Panc1 (cell line): ENCODE measurements around the gene ZNF599. TPM values are rescaled to one million over a fixed set of nuclear protein-coding genes. Genes with fewer than 3 reads are reported as not detected.

ENCODE experiments used
- ATAC-seq: fragments of 200-7000 bp; cut with Tn5 transposase; 2 replicates; pipeline ENCODE4 v1.9.1; 2020; ENCODE audit warnings: mild to moderate bottlenecking, moderate library complexity
- BruUV-seq: library from RNA; stranded (reverse); fragments of 400-500 nt; replicated peaks from 2 replicates; lab custom pipeline; 2021; lab: Mats Ljungman, UMichigan
- CTCF ChIA-PET: fragments of 300-600 bp; sonication (Branson Sonifier 250); formaldehyde crosslinking; loops from one replicate; lab custom pipeline; 2022; ENCODE audit warnings: antibody characterized with exemption; lab: Charles Lee
- POLR2A ChIA-PET: fragments of 300-600 bp; sonication (Branson Sonifier 250); formaldehyde crosslinking; loops from one replicate; lab custom pipeline; 2022; ENCODE audit warnings: antibody characterized with exemption; lab: Charles Lee
- DNase-seq: peaks from one replicate; pipeline ENCODE4 v3.0.0-alpha.2; 2010; ENCODE audit warnings: low read depth, low spot score
- H3K27ac ChIP-seq: 2 replicates; pipeline ENCODE4 v1.5.1; 2011; ENCODE audit warnings: mild to moderate bottlenecking, low read length, inconsistent platforms
- H3K27me3 ChIP-seq: fragments of 200-500 bp; sonication (Bioruptor generic); 2 replicates; pipeline ENCODE4 v1.6.0; 2014; ENCODE audit warnings: low read length, inconsistent platforms; ENCODE audit not compliant: control insufficient read depth, insufficient read depth
- H3K36me3 ChIP-seq: fragments of 200-500 bp; sonication (Bioruptor generic); 2 replicates; pipeline ENCODE4 v1.5.1; 2014; ENCODE audit warnings: inconsistent platforms, mild to moderate bottlenecking, low read length, moderate library complexity; ENCODE audit not compliant: control insufficient read depth, insufficient read depth
- H3K4me1 ChIP-seq: 2 replicates; pipeline ENCODE4 v1.5.1; 2011; ENCODE audit warnings: inconsistent platforms, mild to moderate bottlenecking, low read length, moderate library complexity; ENCODE audit not compliant: control insufficient read depth, insufficient read depth
- H3K4me3 ChIP-seq, 2 experiments: 2 replicates each; pipeline ENCODE4 v1.5.1; 2011 to 2012; ENCODE audit warnings: low read depth in 2 of 2, low read length in 2 of 2, mild to moderate bottlenecking in 2 of 2, inconsistent platforms in 1 of 2, moderate library complexity in 1 of 2
- H3K9me3 ChIP-seq: fragments of 200-500 bp; sonication (Bioruptor generic); 2 replicates; pipeline ENCODE4 v1.5.1; 2014; ENCODE audit warnings: low read depth, mild to moderate bottlenecking, inconsistent platforms, low read length, moderate library complexity; ENCODE audit not compliant: control insufficient read depth, insufficient read depth
- CTCF ChIP-seq: fragments of 450-650 bp; IDR thresholded peaks from 2 replicates; pipeline ENCODE4 v1.5.1; 2017; ENCODE audit warnings: mild to moderate bottlenecking
- POLR2AphosphoS5 ChIP-seq: IDR thresholded peaks from 2 replicates; pipeline ENCODE4 v1.6.1; 2012; ENCODE audit warnings: mild to moderate bottlenecking, low read depth, low read length, moderate library complexity
- SIN3A ChIP-seq: IDR thresholded peaks from 2 replicates; pipeline ENCODE4 v1.6.1; 2012; ENCODE audit warnings: low read depth, mild to moderate bottlenecking, low read length, moderate library complexity, borderline replicate concordance; ENCODE audit not compliant: insufficient read depth
- TCF7L2 ChIP-seq: IDR thresholded peaks from 2 replicates; pipeline ENCODE4 v1.6.1; 2011; ENCODE audit warnings: mild to moderate bottlenecking, low read depth, low read length, inconsistent platforms
- in situ Hi-C: cut with HindIII; loops from 2 replicates; pipeline ENCODE4 v1.10.0; 2016; ENCODE audit warnings: low sequenced_read_pairs, low pct_unique_long_range_greater_than_20kb
- intact Hi-C: fragments of 100-400 bp; cut with micrococcal nuclease; formaldehyde crosslinking; loops from one replicate; pipeline ENCODE4 v1.10.0; 2022; ENCODE audit not compliant: unreplicated experiment
- total RNA-seq: library from RNA; stranded (reverse); gene quantifications from one replicate; pipeline ENCODE4 v1.2.1, GENCODE V29; 2021; ENCODE audit not compliant: unreplicated experiment
- TF ChIP-seq, protein P1 (sequence below), 2 experiments: IDR thresholded peaks; 2 replicates each; pipeline ENCODE4 v1.6.1; 2011 to 2012; ENCODE audit warnings: low read depth in 2 of 2, control low read depth in 1 of 2, low read length in 1 of 2, mild to moderate bottlenecking in 1 of 2, moderate library complexity in 1 of 2; ENCODE audit not compliant: insufficient read depth in 1 of 2

ZNF599 gene
- total RNA-seq, 1 experiment from 2014 or later, result 8.2 TPM

GRCh38 chr19:34816708-34817107, 43.7 kb upstream of the ZNF599 start:
- H3K9me3 ChIP-seq, result no peaks in the 10 kb centered on the region
- H3K27me3 ChIP-seq, result peaks cover 3% of the 10 kb centered on the region
- in situ Hi-C loops, result no loop called here
- no peak overlapping the region for H3K27ac ChIP-seq
- no peaks in the 10 kb centered on the region for H3K4me1 ChIP-seq
- no TSS peak for BruUV-seq
- ChIA-PET CTCF (no interaction called here), POLR2A (no interaction called here)
- DNase-seq (no peak), ATAC-seq (no peak)
- intact Hi-C loops, result no loop called here
- H3K4me3 ChIP-seq, result no peak overlapping the region
- no peaks in the 10 kb centered on the region for H3K36me3 ChIP-seq
- TF ChIP-seq SIN3A (no peak), TCF7L2 (no peak), CTCF (no peak), POLR2AphosphoS5 (no peak)
- TF ChIP-seq, protein P1, sequence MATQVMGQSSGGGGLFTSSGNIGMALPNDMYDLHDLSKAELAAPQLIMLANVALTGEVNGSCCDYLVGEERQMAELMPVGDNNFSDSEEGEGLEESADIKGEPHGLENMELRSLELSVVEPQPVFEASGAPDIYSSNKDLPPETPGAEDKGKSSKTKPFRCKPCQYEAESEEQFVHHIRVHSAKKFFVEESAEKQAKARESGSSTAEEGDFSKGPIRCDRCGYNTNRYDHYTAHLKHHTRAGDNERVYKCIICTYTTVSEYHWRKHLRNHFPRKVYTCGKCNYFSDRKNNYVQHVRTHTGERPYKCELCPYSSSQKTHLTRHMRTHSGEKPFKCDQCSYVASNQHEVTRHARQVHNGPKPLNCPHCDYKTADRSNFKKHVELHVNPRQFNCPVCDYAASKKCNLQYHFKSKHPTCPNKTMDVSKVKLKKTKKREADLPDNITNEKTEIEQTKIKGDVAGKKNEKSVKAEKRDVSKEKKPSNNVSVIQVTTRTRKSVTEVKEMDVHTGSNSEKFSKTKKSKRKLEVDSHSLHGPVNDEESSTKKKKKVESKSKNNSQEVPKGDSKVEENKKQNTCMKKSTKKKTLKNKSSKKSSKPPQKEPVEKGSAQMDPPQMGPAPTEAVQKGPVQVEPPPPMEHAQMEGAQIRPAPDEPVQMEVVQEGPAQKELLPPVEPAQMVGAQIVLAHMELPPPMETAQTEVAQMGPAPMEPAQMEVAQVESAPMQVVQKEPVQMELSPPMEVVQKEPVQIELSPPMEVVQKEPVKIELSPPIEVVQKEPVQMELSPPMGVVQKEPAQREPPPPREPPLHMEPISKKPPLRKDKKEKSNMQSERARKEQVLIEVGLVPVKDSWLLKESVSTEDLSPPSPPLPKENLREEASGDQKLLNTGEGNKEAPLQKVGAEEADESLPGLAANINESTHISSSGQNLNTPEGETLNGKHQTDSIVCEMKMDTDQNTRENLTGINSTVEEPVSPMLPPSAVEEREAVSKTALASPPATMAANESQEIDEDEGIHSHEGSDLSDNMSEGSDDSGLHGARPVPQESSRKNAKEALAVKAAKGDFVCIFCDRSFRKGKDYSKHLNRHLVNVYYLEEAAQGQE (IDR thresholded peaks at IDR 0.05; ENCODE audit: insufficient read depth in 1 of 2, low read depth in 2 of 2, low read length in 1 of 2), result no peak

GRCh38 chr19:34808566-34808965, 35.6 kb upstream of the ZNF599 start:
- BruUV-seq, result no TSS peak
- Histone ChIP-seq H3K27me3 (no peaks in the 10 kb centered on the region; the same call in 1 of the 2 replicates), H3K36me3 (no peaks in the 10 kb centered on the region), H3K27ac (no peak overlapping the region), H3K9me3 (peaks cover 13% of the 10 kb centered on the region), H3K4me1 (no peaks in the 10 kb centered on the region), H3K4me3 (no peak overlapping the region)
- no peak for TF ChIP-seq POLR2AphosphoS5
- TF ChIP-seq, protein P1 (IDR thresholded peaks at IDR 0.05; ENCODE audit: insufficient read depth in 1 of 2, low read depth in 2 of 2, low read length in 1 of 2), result no peak
- no peak for TF ChIP-seq TCF7L2
- no peak for TF ChIP-seq CTCF
- TF ChIP-seq SIN3A, result no peak
- ChIA-PET CTCF (no interaction called here), POLR2A (no interaction called here)
- ATAC-seq (no peak), DNase-seq (no peak)
- in situ Hi-C loops, result no loop called here
- intact Hi-C loops, result no loop called here
